PFSK-1 (cell line): ENCODE data around the gene PACC1. TPM values are rescaled to one million over a fixed set of nuclear protein-coding genes. Genes with fewer than 3 reads are reported as not detected.

Experiments
- FOXP2 ChIP-seq: optimal IDR thresholded peaks from 2 replicates; pipeline ENCODE3; 2011; ENCODE audit warnings: borderline replicate concordance, control low read depth, inconsistent platforms; ENCODE audit not compliant: insufficient read depth; ENCODE audit errors: extremely low read length, extremely low read depth
- POLR2AphosphoS5 ChIP-seq: IDR thresholded peaks from 2 replicates; pipeline ENCODE4 v1.6.1; 2012; ENCODE audit warnings: low read depth, mild to moderate bottlenecking, control low read depth, low read length, moderate library complexity
- SIN3A ChIP-seq: IDR thresholded peaks from 2 replicates; pipeline ENCODE4 v1.6.1; 2012; ENCODE audit warnings: mild to moderate bottlenecking, low read length, moderate library complexity, borderline replicate concordance; ENCODE audit not compliant: insufficient read depth
- TAF1 ChIP-seq: IDR thresholded peaks from 2 replicates; pipeline ENCODE4 v1.6.1; 2012; ENCODE audit warnings: low read length, control low read depth, borderline replicate concordance; ENCODE audit not compliant: insufficient read depth
- polyA plus RNA-seq: library from polyadenylated mRNA; unstranded; fragments of >200 nt; gene quantifications from one replicate; pipeline ENCODE4 v1.2.1, GENCODE V29; 2012; ENCODE audit warnings: low read depth, missing spikeins; ENCODE audit not compliant: insufficient read length
- TF ChIP-seq, protein P1 (sequence below), 2 experiments: IDR thresholded peaks; 2 replicates each; pipeline versions ENCODE4 v1.6.1 to v1.8.0; 2011 to 2012; ENCODE audit warnings: low read depth in 2 of 2, low read length in 2 of 2, control low read depth in 1 of 2, inconsistent platforms in 1 of 2, mild to moderate bottlenecking in 1 of 2, moderate library complexity in 1 of 2; ENCODE audit not compliant: insufficient read depth in 1 of 2

The PACC1 gene
- polyA plus RNA-seq, result 33.5 TPM

DNA sequence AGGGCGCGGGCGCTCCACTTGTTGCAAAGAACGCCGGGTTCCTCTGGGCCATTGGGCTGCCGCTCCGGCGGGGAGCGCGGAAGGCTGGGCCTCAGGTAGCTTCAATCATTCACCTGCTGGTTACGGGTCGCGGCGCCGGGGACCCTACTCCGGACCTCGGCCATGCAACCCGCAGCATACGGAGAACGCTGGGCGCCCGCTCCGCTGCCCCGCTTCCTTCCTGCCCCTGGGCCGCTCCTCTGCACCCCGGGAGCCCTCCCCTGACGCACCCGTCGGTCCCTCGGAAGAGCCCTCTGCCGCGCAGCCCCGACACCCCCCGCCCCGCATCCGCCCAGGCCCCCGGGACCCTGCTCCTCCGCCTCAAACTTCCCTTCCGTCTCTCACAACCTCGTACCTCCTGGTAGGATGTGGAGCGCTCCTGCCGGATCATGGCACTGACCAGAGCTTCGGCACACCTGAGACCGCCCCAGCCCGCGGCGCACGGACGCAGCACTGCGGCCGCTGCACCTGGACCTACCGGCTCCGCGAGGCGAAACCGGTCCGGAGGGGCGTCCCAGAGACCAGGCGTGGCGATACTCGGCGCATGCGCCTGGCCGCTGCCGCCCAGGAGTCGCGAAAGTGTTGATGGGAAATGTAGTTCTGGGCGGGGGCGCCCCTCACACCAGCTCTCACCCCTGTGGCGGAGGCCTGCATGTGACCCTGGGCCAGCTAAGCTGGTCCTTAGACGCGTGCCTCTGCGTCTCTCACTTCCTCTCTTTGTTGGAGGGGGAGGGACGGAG is at the start of gene PACC1:
Gene PACC1, minus strand, starts transcription at position 559 of the 779 bp plus-strand sequence. Its CDS starts 129 bp downstream, at position 430.
- TF ChIP-seq, protein P1, sequence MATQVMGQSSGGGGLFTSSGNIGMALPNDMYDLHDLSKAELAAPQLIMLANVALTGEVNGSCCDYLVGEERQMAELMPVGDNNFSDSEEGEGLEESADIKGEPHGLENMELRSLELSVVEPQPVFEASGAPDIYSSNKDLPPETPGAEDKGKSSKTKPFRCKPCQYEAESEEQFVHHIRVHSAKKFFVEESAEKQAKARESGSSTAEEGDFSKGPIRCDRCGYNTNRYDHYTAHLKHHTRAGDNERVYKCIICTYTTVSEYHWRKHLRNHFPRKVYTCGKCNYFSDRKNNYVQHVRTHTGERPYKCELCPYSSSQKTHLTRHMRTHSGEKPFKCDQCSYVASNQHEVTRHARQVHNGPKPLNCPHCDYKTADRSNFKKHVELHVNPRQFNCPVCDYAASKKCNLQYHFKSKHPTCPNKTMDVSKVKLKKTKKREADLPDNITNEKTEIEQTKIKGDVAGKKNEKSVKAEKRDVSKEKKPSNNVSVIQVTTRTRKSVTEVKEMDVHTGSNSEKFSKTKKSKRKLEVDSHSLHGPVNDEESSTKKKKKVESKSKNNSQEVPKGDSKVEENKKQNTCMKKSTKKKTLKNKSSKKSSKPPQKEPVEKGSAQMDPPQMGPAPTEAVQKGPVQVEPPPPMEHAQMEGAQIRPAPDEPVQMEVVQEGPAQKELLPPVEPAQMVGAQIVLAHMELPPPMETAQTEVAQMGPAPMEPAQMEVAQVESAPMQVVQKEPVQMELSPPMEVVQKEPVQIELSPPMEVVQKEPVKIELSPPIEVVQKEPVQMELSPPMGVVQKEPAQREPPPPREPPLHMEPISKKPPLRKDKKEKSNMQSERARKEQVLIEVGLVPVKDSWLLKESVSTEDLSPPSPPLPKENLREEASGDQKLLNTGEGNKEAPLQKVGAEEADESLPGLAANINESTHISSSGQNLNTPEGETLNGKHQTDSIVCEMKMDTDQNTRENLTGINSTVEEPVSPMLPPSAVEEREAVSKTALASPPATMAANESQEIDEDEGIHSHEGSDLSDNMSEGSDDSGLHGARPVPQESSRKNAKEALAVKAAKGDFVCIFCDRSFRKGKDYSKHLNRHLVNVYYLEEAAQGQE (IDR thresholded peaks at IDR 0.05; ENCODE audit: insufficient read depth in 1 of 2, low read depth in 2 of 2, low read length in 2 of 2), result 0 out of 4 replicates have a peak, but pooled peaks of 1 of the 2 experiments have one; percentile 45
- TF ChIP-seq SIN3A, result peak; percentile 66; the same call in 1 of the 2 replicates
- no peak for TF ChIP-seq FOXP2
- TF ChIP-seq TAF1, result peak; percentile 71; the same call in 1 of the 2 replicates
- peak; percentile 95 for TF ChIP-seq POLR2AphosphoS5

DNA sequence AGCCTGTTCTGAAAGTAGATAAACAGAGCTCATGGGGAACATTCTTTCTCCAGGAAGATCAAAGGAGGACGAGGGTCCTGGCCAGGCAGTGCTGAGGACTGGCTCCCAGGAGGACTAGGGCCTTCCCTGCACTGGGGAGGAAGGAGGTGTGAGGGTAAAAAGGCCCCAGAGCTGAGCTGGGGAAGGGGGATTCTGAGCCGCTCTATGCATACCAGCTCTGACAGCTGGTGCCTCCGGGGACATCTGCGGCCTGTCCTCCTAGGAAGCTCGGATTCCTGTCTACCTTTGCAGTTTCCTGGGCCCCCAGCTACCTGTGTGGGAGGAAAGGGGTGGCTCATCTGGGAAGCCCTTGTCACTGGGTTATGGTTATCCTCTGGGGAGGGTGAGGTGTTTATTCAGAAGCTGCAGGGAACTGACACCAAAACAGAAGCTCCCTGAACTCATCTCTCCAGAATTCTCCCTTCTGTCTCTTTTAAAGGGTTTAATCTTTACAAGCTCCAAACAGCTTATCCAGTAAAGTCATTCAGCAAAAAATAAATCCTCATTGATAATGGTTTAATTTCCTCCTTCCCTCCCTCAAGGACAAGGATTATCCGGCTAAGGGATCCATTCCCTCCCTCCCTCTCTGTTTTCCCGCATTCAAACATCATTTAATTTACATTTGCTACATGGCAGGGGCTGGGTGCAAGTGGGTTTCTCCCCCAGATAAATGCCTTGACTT is 49.0 kb upstream of the PACC1 start:
- TF ChIP-seq POLR2AphosphoS5 (no peak), TAF1 (no peak), SIN3A (no peak), FOXP2 (no peak)
- TF ChIP-seq, protein P1 (IDR thresholded peaks at IDR 0.05; ENCODE audit: insufficient read depth in 1 of 2, low read depth in 2 of 2, low read length in 2 of 2), result no peak

DNA sequence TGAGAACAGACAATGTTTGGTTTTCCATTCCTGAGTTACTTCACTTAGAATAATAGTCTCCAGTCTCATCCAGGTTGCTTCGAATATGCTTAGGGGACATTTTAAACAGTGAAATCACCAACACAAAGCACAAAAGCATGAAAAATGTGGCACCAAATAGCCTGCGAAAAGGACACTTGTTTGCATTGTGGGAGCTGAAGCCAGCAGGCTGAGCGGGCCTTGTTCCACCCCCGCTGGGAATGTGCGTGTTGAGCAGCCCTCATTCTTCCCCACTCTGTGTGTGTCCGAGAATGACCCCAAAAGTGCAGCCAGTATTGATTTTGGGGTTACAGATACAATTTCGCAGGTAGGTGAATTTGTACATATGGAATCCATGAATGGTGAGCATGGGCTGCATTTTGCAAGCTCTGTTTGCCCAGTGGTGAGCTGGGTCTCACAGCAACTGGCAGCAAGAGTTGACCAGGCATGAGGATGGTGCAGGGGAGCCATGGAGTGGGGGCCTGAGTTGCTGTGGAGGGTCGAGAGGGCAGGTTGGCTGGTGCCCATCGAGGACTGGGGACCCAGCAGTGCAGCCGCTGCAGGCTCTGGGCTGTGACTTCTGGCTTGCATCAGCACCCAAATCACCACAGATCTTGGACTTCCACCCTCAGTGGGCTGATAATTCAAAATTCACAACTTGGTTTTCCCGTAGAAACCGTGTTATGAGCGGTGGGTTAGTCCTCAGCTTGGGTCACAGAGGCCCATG is 47.4 kb upstream of the PACC1 start:
- TF ChIP-seq TAF1 (no peak), POLR2AphosphoS5 (no peak), SIN3A (no peak), FOXP2 (no peak)
- TF ChIP-seq, protein P1 (IDR thresholded peaks at IDR 0.05; ENCODE audit: insufficient read depth in 1 of 2, low read depth in 2 of 2, low read length in 2 of 2), result no peak

DNA sequence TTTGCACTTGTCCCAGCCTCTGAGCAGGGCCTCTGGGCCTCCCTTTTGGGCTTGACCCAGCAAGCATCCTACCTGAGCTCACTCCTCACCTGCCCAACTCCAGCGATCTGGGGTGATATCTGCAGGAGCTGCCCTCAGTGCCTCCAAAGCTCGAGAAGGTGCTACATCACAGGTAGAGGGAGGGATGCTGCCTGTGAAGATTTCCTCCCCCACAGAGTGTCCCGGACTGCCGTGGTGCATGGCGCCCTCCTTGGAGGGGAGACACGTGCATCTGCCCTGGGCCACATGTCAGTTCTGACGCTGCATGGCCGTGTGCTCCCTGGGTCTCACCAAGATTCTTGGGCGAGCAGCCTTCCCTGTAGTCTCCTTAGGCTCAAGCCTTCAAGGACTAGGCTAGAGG is 45.7 kb upstream of the PACC1 start:
- no peak for TF ChIP-seq SIN3A
- TF ChIP-seq, protein P1 (IDR thresholded peaks at IDR 0.05; ENCODE audit: insufficient read depth in 1 of 2, low read depth in 2 of 2, low read length in 2 of 2), result no peak
- TF ChIP-seq POLR2AphosphoS5, result no peak
- no peak for TF ChIP-seq TAF1
- no peak for TF ChIP-seq FOXP2
